SK-N-MC (cell line): ENCODE data around the gene TCTN2.

Experiments
- DNase-seq: peaks from one replicate; pipeline ENCODE4 v3.0.0-alpha.2; 2011; ENCODE audit warnings: low read depth, low spot score
- H3K27ac ChIP-seq: fragments of 200-600 bp; sonication (generic); 2 replicates; pipeline ENCODE4 v1.5.1; 2016; ENCODE audit warnings: mixed run types
- H3K36me3 ChIP-seq: fragments of 200-600 bp; sonication (generic); 2 replicates; pipeline ENCODE4 v1.6.1; 2017; ENCODE audit warnings: antibody characterized with exemption, low read length, mixed read lengths; ENCODE audit not compliant: insufficient read depth
- H3K4me3 ChIP-seq: fragments of 200-600 bp; sonication (generic); 2 replicates; pipeline ENCODE4 v1.5.1; 2016
- H3K9ac ChIP-seq: fragments of 200-600 bp; sonication (generic); 2 replicates; pipeline ENCODE4 v1.8.0; 2017; ENCODE audit warnings: mixed run types, mixed read lengths; ENCODE audit not compliant: insufficient read length
- H3K9me3 ChIP-seq: fragments of 200-600 bp; sonication (generic); 2 replicates; pipeline ENCODE4 v1.6.1; 2017; ENCODE audit warnings: low read depth, mild to moderate bottlenecking, antibody characterized with exemption, low read length, moderate library complexity, mixed read lengths
- EZH2 ChIP-seq: fragments of 200-600 bp; sonication (generic); IDR thresholded peaks from one replicate; pipeline ENCODE4 v1.6.1; 2017; ENCODE audit warnings: antibody characterized with exemption
- FOXP2 ChIP-seq: optimal IDR thresholded peaks from 2 replicates; pipeline ENCODE3; 2011; ENCODE audit warnings: mild to moderate bottlenecking, moderate library complexity; ENCODE audit not compliant: insufficient read depth; ENCODE audit errors: extremely low read length, control extremely low read depth
- POLR2AphosphoS5 ChIP-seq: IDR thresholded peaks from 2 replicates; pipeline ENCODE4 v1.6.1; 2012; ENCODE audit warnings: mild to moderate bottlenecking, low read depth, low read length, borderline replicate concordance

The TCTN2 gene

GRCh38 chr12:123696646-123697045 lies 25.7 kb downstream of the TCTN2 start:
- H3K4me3 ChIP-seq: no peak overlapping the region
- TF ChIP-seq POLR2AphosphoS5: no peak
- TF ChIP-seq FOXP2: no peak
- no peak for TF ChIP-seq EZH2
- no peak overlapping the region for H3K27ac ChIP-seq
- no peak for DNase-seq
- peaks cover 7% of the 10 kb centered on the region; the same call in 1 of the 2 replicates for H3K36me3 ChIP-seq
- H3K9me3 ChIP-seq: no peaks in the 10 kb centered on the region
- no peak overlapping the region for H3K9ac ChIP-seq

GRCh38 chr12:123705935-123706334 lies 35.0 kb downstream of the TCTN2 start:
- Histone ChIP-seq H3K9ac (no peak overlapping the region), H3K36me3 (no peaks in the 10 kb centered on the region), H3K4me3 (no peak overlapping the region), H3K27ac (no peak overlapping the region), H3K9me3 (no peaks in the 10 kb centered on the region)
- no peak for DNase-seq
- TF ChIP-seq FOXP2: no peak
- no peak for TF ChIP-seq EZH2
- TF ChIP-seq POLR2AphosphoS5: no peak

GRCh38 chr12:123707466-123707865 lies 36.6 kb downstream of the TCTN2 start:
- no peak for DNase-seq
- no peak overlapping the region for H3K27ac ChIP-seq
- no peaks in the 10 kb centered on the region for H3K9me3 ChIP-seq
- TF ChIP-seq EZH2 (no peak), FOXP2 (no peak), POLR2AphosphoS5 (no peak)
- no peak overlapping the region for H3K4me3 ChIP-seq
- no peak overlapping the region for H3K9ac ChIP-seq
- H3K36me3 ChIP-seq: no peaks in the 10 kb centered on the region

DNA sequence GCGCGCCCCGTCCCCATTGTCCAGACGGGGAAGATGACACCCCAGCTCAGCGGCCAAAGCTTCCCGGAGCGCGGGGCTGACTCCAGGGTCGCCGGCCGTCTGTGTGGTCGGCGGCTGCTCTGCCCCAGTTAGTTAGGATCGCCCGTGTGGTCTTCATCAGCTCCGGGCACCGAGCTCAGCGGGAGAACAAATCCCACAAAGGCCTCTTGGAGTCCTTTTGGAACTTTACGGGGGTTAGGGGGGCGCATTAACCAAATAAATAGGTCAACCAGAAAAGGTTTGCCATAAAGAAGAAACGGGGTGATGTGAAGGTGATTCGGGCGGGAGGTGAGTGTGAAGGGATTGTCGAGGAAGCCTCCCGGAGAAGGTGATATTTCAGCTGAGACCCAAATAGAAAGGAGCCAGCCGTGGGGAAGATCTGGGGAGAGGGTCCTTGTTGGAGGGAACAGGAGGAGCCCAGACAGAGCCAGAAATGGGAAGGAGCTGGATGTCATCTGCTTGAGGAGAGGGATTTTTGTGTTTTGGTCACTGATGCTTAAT lies 41.9 kb downstream of the TCTN2 start:
- TF ChIP-seq EZH2 (no peak), FOXP2 (no peak), POLR2AphosphoS5 (no peak)
- no peak for DNase-seq
- Histone ChIP-seq H3K27ac (no peak overlapping the region), H3K36me3 (no peaks in the 10 kb centered on the region), H3K4me3 (peak overlapping the region; percentile 96), H3K9me3 (no peaks in the 10 kb centered on the region), H3K9ac (peak overlapping the region; percentile 89)

DNA sequence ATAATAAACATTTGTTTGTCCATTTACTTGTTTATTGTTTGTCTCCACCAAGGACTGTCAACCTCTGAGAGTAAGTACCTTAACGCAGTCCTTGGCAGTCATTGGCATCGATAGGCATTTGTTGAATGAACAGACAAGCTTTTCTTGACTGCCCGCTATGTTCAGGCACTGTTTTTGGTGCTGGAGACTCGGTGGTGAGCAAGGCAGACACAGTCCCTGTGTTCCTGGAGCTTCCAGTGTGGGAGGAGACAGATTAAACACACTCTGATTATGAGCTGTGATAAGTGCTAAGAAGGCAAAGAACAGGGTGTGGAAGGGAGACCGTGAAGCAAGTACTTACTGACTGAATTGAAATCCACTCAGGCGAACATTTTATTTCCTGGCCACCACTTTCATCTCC lies 42.5 kb downstream of the TCTN2 start:
- Histone ChIP-seq H3K4me3 (peak overlapping the region; percentile 96), H3K9ac (peak overlapping the region; percentile 89), H3K9me3 (no peaks in the 10 kb centered on the region), H3K27ac (no peak overlapping the region), H3K36me3 (no peaks in the 10 kb centered on the region)
- DNase-seq: no peak
- TF ChIP-seq FOXP2 (no peak), POLR2AphosphoS5 (no peak), EZH2 (no peak)

- H3K4me3 ChIP-seq: peak overlapping the region; percentile 96
- DNase-seq: no peak
- H3K36me3 ChIP-seq: no peaks in the 10 kb centered on the region
- H3K9ac ChIP-seq: peak overlapping the region; percentile 89
- TF ChIP-seq EZH2: no peak
- no peak for TF ChIP-seq FOXP2
- no peak for TF ChIP-seq POLR2AphosphoS5
- H3K9me3 ChIP-seq: no peaks in the 10 kb centered on the region
- no peak overlapping the region for H3K27ac ChIP-seq
Measured at GRCh38 chr12:123713823-123714585, 43.1 kb downstream of the TCTN2 start.

- peak overlapping the region; percentile 33 for H3K9ac ChIP-seq
- TF ChIP-seq EZH2 (no peak), POLR2AphosphoS5 (no peak), FOXP2 (no peak)
- H3K9me3 ChIP-seq: no peaks in the 10 kb centered on the region
- DNase-seq: no peak
- H3K36me3 ChIP-seq: peaks cover 8% of the 10 kb centered on the region; the same call in 1 of the 2 replicates
- H3K4me3 ChIP-seq: no peak overlapping the region
- H3K27ac ChIP-seq: no peak overlapping the region
Measured at GRCh38 chr12:123715195-123715594, 44.3 kb downstream of the TCTN2 start.

DNA sequence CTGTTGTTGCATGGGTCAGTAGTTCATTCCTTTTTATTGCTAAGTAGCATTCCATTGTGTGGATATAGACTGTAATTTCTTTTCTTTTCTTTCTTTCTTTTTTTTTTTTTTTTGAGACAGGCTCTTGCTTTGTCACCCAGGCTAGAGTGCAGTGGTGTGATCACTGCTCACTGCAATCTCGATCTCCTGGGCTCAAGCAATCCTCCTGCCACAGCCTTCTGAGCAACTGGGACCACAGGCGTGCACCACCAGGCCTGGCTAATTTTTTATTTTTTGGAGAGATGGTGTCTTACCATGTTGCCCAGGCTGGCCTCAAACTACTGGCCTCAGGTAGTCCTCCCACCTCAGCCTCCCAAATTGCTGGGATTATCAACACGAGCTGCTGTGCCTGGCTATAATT lies 46.4 kb downstream of the TCTN2 start:
- no peak overlapping the region for H3K4me3 ChIP-seq
- TF ChIP-seq EZH2 (no peak), FOXP2 (no peak), POLR2AphosphoS5 (no peak)
- no peaks in the 10 kb centered on the region for H3K9me3 ChIP-seq
- peaks cover 18% of the 10 kb centered on the region; the same call in 1 of the 2 replicates for H3K36me3 ChIP-seq
- no peak overlapping the region for H3K27ac ChIP-seq
- H3K9ac ChIP-seq: no peak overlapping the region
- no peak for DNase-seq
